ENCODE measurements around the gene ANO1. TPM values are rescaled to one million over a fixed set of nuclear protein-coding genes. Genes with fewer than 3 reads are reported as not detected.

The ANO1 gene
- polyA plus RNA-seq, 1 donor (not counting 4 experiments of a cell fraction or from before 2014, with no cell fraction given) = 45.2 TPM

GRCh38 chr11:70173018-70173417, 94.9 kb downstream of the ANO1 start:
- dilution Hi-C loops (cut with MboI; ENCODE audit: extremely low pct_ligation_motif_present, low sequenced_read_pairs) = no loop called here
- Histone ChIP-seq H3K79me2 (ENCODE audit: control insufficient read depth, insufficient read depth, low read length) (no peaks in the 10 kb centered on the region), H3K27me3 (ENCODE audit: control insufficient read depth, extremely low read depth, insufficient read depth, low read length) (no peaks in the 10 kb centered on the region), H4K20me1 (ENCODE audit: control insufficient read depth, extremely low read depth, insufficient read depth, low read length) (no peaks in the 10 kb centered on the region), H2AFZ (ENCODE audit: control insufficient read depth, low read length) (no peak overlapping the region), H3K27ac (ENCODE audit: control insufficient read depth, insufficient read depth, low read length) (no peak overlapping the region), H3K4me3 (ENCODE audit: control insufficient read depth in 2 of 3, extremely low read depth in 1 of 3, insufficient read depth in 2 of 3, low read depth in 1 of 3, low read length in 3 of 3) (no peak overlapping the region), H3K9ac (ENCODE audit: control insufficient read depth, extremely low read depth, insufficient read depth, low read length) (no peak overlapping the region), H3K36me3 (ENCODE audit: control insufficient read depth in 2 of 2, extremely low read depth in 1 of 2, insufficient read depth in 2 of 2, low read length in 2 of 2) (peaks cover 3% of the 10 kb centered on the region in 2 experiments), H3K9me1 (ENCODE audit: control insufficient read depth, extremely low read depth, insufficient read depth, low read length) (no peaks in the 10 kb centered on the region), H3K4me1 (ENCODE audit: control insufficient read depth, extremely low read depth, insufficient read depth, low read length) (peaks cover 6% of the 10 kb centered on the region), H3K4me2 (ENCODE audit: control insufficient read depth, extremely low read depth, insufficient read depth, low read depth, low read length) (no peak overlapping the region), H3K9me3 (ENCODE audit: control insufficient read depth, low read depth, low read length) (no peaks in the 10 kb centered on the region)
- no peak for TF ChIP-seq CTCF (optimal IDR thresholded peaks at IDR 0.05 in 1 of 3, IDR thresholded peaks at IDR 0.05 in 1 of 3, conservative IDR thresholded peaks at IDR 0.05 in 1 of 3; ENCODE audit: extremely low read depth in 1 of 3, insufficient read depth in 2 of 3, low read length in 3 of 3)
- no peak for TF ChIP-seq EZH2 (IDR thresholded peaks at IDR 0.05; ENCODE audit: low read length)
- FAIRE-seq = no peak
- DNase-seq (ENCODE audit: low read depth, low spot score) = no peak

GRCh38 chr11:70174547-70175235, 96.6 kb downstream of the ANO1 start:
- TF ChIP-seq CTCF (optimal IDR thresholded peaks at IDR 0.05 in 1 of 3, IDR thresholded peaks at IDR 0.05 in 1 of 3, conservative IDR thresholded peaks at IDR 0.05 in 1 of 3; ENCODE audit: extremely low read depth in 1 of 3, insufficient read depth in 2 of 3, low read length in 3 of 3) (no peak), EZH2 (IDR thresholded peaks at IDR 0.05; ENCODE audit: low read length) (no peak)
- no peak overlapping the region for H3K4me2 ChIP-seq (ENCODE audit: control insufficient read depth, extremely low read depth, insufficient read depth, low read depth, low read length)
- no peak overlapping the region for H3K27ac ChIP-seq (ENCODE audit: control insufficient read depth, insufficient read depth, low read length)
- DNase-seq (ENCODE audit: low read depth, low spot score) = no peak
- H3K9me3 ChIP-seq (ENCODE audit: control insufficient read depth, low read depth, low read length) = no peaks in the 10 kb centered on the region
- H2AFZ ChIP-seq (ENCODE audit: control insufficient read depth, low read length) = no peak overlapping the region
- no peaks in the 10 kb centered on the region for H3K79me2 ChIP-seq (ENCODE audit: control insufficient read depth, insufficient read depth, low read length)
- H3K9me1 ChIP-seq (ENCODE audit: control insufficient read depth, extremely low read depth, insufficient read depth, low read length) = no peaks in the 10 kb centered on the region
- no peaks in the 10 kb centered on the region for H3K27me3 ChIP-seq (ENCODE audit: control insufficient read depth, extremely low read depth, insufficient read depth, low read length)
- peaks cover 3 to 4% of the 10 kb centered on the region in 2 experiments for H3K36me3 ChIP-seq (ENCODE audit: control insufficient read depth in 2 of 2, extremely low read depth in 1 of 2, insufficient read depth in 2 of 2, low read length in 2 of 2)
- FAIRE-seq = no peak
- dilution Hi-C loops (cut with MboI; ENCODE audit: extremely low pct_ligation_motif_present, low sequenced_read_pairs) = no loop called here
- no peaks in the 10 kb centered on the region for H4K20me1 ChIP-seq (ENCODE audit: control insufficient read depth, extremely low read depth, insufficient read depth, low read length)
- no peak overlapping the region for H3K4me3 ChIP-seq (ENCODE audit: control insufficient read depth in 2 of 3, extremely low read depth in 1 of 3, insufficient read depth in 2 of 3, low read depth in 1 of 3, low read length in 3 of 3)
- peaks cover 6% of the 10 kb centered on the region for H3K4me1 ChIP-seq (ENCODE audit: control insufficient read depth, extremely low read depth, insufficient read depth, low read length)
- no peak overlapping the region for H3K9ac ChIP-seq (ENCODE audit: control insufficient read depth, extremely low read depth, insufficient read depth, low read length)

All from keratinocyte (primary cell).